ENCODE results near the gene ZKSCAN8.

The ZKSCAN8 gene

GRCh38 chr6:28140616-28141015 lies 1.1 kb upstream of the ZKSCAN8 start:
- no peak for DNase-seq

- no peak for DNase-seq
Observed at GRCh38 chr6:28142446-28142845, 763 bp downstream of the ZKSCAN8 start.

GRCh38 chr6:28145231-28145630 lies 3.5 kb downstream of the ZKSCAN8 start:
- no peak for DNase-seq

DNA sequence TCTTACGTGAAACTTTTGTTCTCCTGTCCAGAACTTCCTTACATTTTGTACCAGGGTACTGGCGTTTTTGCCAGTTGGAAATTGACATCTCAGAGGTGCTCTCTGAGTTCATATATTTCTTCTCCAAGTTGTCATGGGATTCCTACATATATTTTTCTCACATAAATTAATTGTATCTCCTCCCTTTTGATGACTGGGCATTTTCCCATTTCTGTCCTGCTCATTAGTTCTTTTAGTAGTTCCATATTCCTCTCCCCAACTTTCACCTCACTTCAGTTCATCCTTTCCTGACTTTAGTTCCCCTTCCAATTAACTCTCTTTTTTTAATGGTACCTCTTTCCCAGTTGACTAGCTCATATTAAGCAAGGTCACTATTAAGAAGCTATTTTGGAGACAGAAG lies 10.8 kb downstream of the ZKSCAN8 start:
- DNase-seq, result no peak

GRCh38 chr6:28153546-28153945 lies 11.9 kb downstream of the ZKSCAN8 start:
- DNase-seq, result no peak

DNA sequence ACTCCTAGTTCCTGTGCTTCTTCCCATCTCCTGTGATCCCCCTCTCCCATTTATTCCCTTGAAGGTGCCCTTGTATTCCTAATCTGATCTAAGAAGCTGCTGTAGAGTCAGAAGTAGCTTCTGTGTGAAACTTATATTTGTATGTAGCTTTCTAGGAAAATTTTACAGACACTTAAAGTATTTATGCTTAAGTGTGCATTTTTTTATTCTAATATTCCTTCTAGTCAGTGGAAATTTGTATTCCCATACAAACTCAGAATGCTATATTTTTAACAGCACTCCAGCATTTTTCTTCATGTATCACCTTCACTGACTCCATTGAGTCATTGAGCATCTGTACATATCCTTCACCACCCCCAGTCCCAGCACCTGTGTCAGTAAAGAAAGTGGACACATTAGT lies 12.7 kb downstream of the ZKSCAN8 start:
- DNase-seq, result no peak

GRCh38 chr6:28158318-28158717 lies 16.6 kb downstream of the ZKSCAN8 start:
- DNase-seq, result no peak

GRCh38 chr6:28159029-28159607 lies 17.4 kb downstream of the ZKSCAN8 start:
- no peak for DNase-seq

DNA sequence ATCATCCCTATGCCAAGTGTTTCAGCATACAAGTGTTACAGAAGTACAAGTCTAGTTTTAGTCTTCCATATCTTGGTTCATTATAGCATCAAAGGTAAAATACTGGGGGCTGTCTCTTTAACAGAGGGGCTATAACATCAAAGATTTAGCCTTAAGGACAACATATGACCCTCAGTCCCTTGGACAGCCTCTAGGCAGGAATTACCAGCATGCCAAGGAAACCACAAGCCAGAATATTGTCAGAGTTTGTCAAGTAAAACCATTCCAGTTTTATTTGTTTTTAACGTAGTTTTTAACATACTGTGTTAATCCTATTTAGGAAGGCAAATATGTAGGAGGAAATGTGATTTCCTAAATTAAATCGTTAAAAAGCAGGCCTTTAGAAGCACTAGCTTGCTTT lies 18.6 kb downstream of the ZKSCAN8 start:
- DNase-seq, result no peak

- peak; percentile 86 for DNase-seq
Observed at GRCh38 chr6:28161410-28162079, 19.9 kb downstream of the ZKSCAN8 start.

DNA sequence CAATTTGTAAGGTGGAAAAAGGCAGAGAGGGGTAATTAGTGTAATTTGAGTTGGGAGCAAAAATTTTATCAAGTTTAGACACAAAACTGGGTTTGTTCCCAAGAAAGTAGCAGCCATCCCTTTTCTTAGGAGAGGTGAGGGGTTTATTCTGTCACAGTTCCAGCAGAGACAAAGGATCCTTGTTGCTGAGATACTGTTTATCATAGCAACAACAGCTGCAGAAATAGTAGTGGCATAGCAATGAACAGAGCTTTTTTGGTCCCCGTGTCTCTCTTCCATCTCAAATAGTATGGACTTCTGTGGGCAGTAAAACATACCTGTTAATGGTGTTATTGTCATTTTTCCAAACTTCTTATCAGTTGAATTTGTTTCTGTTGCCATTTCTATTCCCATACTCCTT lies 23.9 kb downstream of the ZKSCAN8 start:
- DNase-seq, result no peak

GRCh38 chr6:28167068-28167467 lies 25.4 kb downstream of the ZKSCAN8 start:
- DNase-seq, result no peak

DNA sequence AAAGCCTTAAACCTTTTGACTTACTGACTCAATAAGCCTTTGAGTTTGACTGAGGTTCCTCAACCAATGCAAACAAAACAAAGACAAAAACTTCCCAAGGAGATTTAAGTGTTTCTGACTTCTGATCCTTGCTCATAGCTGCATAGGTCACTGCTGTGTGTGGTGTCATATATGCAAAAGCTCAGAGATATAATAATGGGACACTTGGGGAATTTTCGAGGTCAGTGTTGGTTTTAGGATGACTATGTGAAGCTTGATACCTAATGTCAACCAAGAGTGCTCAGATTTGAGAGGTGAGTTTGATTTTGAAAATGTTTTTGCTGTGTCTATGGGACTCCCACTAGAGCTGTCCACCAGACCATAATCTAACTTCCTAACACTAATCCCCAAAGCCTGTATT lies 26.2 kb downstream of the ZKSCAN8 start:
- no peak for DNase-seq

GRCh38 chr6:28171271-28171670 lies 29.6 kb downstream of the ZKSCAN8 start:
- no peak for DNase-seq

DNA sequence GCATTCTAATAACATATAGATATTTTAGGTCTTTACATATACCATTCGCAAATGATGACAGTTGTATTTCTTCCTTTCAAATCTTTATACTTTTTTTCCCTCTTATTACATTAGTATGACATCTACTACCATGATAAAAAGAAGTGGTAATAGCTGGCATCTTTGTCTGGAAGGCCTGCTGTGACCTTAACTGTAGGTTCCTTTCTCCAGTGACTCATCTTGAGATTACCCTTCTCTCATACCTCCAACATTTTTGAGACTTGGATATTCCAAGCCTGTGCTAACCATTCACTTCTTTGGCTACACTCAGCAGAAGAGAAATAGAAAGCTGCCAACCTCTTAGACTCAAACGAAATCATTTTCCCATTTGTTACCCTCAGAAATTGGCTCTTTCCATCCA lies 30.3 kb downstream of the ZKSCAN8 start:
- no peak for DNase-seq

- DNase-seq, result no peak
Observed at GRCh38 chr6:28176373-28176772, 34.7 kb downstream of the ZKSCAN8 start.

GRCh38 chr6:28182255-28182654 lies 40.6 kb downstream of the ZKSCAN8 start:
- DNase-seq, result no peak

GRCh38 chr6:28188111-28188979 lies 46.7 kb downstream of the ZKSCAN8 start:
- DNase-seq, result no peak

GRCh38 chr6:28200020-28200419 lies 58.3 kb downstream of the ZKSCAN8 start:
- DNase-seq, result no peak

GRCh38 chr6:28203201-28203600 lies 61.5 kb downstream of the ZKSCAN8 start:
- DNase-seq, result no peak

DNA sequence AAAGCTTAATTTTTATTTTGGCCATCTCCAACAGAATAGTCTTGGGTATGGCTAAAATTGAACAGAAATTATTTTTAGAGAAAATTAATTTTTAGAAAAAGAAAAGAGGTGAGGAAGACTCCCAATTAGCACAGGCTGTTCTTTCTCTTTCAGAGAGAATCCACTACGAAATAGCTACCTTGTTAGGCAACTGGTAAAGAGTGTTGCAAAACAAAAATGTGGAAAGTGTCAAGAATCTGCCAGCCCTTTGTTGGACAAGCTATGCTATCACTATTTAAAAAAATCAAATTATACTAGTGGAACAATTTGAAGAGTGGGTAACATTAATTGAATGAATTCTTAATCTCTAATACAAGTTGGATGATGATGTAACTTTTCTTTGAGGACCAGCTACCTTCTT lies 64.2 kb downstream of the ZKSCAN8 start:
- DNase-seq, result no peak

- no peak for DNase-seq
Observed at GRCh38 chr6:28206527-28206926, 64.8 kb downstream of the ZKSCAN8 start.

GRCh38 chr6:28206928-28207509 lies 65.3 kb downstream of the ZKSCAN8 start:
- DNase-seq, result no peak

All from stimulated activated CD4-positive, alpha-beta T cell treated with anti-CD3 and anti-CD28 coated beads, Interleukin-1b, Interleukin-23, amount 100 ng/mL, for 48 hours (primary cell).